ENCODE measurements around the gene RCOR1.
"Not testable (repeated sequence)": the region's sequence is repeated elsewhere in the genome, so short reads cannot be mapped to it uniquely, and the experiment has no call there.

Gene RCOR1

DNA sequence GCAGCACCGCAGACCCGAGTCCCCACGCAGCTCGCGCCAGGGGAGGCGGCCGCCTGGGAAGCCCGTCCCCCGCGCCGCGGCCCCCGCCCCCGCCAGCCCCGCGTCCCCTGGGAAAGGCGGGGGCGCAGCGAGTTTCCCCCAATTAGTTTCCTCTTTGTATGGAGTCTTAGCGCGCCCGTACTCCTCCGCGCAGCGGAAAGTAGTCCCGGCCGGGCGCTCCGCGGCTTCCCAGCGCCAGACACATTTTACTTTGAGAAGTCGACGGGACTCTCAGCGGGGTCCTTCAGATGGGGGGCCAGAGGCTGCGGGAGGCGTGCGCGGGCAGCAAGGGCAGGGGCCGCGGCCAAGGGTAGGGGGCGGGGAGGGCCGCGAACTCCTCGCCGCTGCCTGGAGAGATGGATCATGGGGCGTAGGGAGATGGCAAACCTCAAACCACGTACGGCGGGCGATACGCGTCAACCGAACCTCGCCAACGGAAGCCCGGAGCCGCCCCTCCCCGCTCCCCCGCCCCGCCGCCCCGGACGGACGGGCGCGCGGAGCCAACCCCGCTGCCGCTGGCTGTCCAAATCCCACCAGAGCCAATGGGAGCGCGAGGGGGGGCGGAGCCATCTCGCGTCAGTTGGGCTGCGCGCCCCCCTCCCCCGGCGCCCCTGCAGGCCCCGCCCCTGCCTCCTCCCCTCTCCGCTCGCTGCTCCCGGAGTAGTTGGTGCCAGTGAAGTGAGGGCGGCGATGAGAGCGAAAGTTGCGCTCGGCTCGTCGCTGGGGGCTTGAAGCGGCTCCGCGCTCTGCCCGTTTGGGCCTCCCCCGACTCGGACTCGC lies at the start of gene RCOR1:
RCOR1 (plus strand) TSS at position 706 of the 819 bp plus-strand sequence. CDS start 238 bp downstream, outside the sequence.
- peak; percentile 96 to 99 for DNase-seq

DNA sequence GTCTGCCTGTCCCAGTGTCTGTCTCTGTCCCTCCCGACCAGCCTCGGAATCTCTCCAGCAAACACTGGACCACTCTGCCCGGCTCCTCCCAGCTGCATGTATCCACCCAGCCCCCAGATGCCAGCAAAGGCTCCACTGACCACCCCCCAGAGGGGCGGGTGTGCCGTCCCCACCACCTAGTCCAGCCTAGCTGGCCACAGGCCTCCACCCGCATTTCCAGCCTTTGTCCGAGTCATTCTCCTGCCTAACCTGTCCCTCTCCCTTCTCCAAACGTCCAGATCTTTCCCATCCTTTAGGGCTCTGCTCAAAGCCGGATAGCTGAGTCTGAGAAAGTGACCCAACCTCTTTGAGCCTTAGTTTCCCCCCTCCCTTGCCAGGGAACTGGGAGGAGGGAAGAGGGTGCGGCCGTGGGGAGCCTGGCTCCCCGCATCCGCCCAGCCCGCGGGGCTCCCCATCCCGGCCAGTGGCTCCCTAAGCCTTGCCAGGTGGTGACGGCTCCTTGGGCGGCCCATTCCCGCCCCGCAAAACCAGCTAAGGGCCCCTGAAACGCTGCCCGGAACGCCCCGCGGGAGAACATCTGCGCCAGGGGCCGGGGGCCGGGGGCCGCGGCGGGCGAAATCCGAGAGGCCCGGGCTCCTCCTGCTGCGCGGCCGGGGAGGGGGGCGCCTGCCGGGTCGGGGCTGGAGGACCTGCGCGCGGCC lies 48.3 kb upstream of the RCOR1 start:
- no peak for DNase-seq

DNA sequence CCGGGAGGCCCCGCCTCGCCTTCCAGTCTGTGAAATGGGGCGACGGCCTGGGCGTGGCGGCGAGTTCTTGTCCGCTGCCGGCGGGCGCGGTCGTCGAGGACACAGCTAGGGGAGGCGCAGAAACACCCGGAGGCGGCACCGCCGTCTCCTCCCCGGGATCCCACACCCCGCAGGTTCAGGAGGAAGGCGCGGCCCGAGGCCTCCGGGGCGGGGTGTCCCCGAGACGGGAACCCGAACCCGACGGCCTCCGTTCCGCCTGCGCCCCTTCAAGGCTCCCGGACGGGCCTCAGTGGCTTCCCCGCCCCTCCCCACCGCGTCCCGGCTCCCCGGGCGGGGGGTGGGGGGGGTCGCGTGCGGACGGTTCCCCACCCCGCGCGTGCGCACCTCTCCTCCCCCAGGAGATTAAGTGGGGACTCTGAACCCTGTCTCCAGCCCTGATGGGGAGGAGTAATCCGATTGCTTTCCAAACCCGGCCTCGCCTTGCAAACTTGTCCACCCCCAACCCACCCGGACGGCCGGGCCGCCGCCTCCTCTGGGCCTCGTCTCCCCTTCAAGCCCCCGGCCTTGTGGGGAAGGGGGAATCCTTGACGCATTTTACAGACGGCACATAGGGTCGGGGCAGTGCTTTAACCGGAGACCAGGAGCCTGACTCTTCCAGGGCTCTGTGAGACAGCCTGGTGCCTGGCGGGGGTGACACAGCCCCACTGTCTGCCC lies 47.5 kb upstream of the RCOR1 start:
- no peak for DNase-seq

DNA sequence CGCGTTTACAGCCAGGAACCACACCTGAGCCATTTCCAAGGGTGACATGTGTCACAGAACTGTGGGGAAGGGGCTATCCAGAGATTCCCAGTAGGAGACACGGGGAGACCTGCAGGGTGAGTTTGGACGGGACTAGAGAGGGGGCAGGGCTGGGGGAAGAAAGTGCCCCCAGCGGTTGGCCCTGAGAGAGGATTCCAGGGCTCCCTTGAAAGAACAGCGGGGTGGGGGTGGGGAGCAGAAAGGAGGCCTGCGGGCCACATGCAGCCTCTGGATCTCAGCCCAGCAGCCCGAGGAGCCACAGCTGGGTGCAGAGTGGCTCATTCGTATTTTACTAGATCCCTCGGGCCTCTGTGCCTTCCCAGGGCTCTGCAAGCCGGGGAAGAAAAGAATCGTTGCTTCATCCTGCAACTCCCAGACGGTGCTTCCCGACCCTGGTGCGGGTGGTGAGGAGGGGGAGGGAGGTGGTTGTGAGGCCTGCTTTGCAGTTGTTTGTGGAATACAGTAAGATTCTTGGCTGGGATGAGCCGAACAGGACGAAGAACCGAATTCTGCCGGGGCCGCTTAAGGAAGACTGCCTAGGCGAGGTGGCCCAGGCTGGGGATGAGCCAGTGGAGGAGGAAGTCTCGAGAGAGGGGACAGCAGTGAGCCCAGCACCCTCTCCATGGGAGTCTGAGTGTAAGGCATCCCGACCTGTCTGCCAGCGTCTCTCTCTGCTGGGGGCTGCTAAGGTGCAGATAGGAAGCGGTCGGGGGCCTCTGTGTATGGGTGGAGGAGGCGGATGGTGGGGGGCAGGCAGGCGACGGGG lies 46.8 kb upstream of the RCOR1 start:
- DNase-seq = no peak

DNA sequence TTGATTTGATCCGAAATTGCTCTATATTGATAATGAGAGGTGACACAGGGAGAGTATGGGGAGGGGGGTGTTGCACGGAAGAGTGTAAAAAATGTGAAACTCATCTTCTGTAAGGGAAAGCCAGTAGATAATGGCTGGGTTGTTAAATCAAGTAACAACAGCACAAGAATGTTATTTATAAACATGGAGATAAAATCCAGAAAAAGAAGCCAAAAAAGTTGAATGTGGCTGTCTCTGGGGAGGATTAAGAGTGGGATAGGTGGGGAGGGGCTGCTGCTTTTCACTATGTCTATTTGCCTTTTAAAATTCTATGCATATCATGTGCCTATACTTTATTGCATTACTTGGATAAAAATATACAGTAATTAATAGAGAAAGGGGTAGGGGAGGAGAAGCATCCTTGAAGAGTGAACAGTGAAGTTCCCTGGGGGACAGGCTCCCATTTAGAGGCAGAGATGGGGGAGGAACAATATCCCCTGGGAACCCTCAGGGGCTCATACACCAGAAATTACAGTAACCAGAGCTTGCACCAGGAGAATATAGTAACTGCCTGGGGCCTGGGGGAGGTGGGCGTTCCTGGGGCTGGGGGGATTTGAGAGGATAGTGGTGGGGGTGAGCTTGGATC lies 43.7 kb upstream of the RCOR1 start:
- no peak for DNase-seq

DNA sequence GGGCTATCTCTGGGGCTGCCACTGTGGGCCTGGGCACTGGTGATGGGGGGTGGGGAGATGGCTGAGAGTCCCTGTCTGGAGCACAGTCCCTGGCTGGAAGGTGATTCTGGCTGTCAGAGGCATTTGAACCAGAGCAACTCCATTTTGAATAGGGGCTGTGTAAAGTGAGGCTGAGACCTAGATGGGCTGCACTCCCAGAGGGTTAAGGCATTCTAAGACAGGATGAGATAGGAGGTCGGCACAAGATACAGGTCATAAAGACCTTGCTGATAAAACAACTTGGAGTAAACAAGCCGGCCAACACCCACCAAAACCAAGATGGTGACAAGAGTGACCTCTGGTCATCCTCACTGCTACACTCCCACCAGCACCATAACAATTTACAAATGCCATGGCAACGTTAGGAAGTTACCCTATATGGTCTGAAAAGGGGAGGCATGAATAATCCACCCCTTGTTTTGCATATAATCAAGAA lies 41.5 kb upstream of the RCOR1 start:
- DNase-seq = not testable (repeated sequence)

DNA sequence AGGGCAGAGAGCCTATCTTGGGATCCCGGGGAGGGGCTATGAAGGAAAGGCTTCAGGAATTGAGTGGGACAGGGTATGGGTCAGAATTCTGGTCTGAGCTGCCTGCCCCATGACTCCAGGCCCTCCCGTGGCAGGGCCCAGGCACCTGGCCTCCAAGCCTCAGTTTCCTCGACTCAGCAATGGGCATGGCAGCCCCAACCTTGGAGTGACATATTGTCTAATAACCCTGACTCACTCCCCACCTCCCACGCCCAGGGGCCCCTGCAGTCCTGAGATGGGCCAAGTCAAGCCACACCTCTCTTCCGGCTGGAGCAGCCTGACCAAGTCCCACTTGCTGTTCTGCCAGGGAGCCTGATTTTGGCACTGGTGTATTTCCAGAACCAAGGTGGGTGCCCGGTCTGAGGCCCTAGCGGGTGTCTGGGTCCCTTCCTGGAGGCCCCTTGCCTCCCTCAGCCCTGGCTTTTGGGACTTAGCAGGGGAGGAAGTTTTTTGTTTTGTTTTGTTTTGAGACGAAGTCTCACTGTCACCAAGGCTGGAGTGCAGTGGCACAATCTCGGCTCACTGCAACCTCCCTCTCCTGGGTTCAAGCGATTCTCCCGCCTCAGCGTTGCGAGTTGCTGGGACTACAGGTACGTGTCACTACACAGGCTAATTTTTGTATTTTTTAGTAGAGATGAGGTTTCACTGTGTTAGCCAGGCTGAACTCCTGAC lies 40.3 kb upstream of the RCOR1 start:
- DNase-seq = no peak

DNA sequence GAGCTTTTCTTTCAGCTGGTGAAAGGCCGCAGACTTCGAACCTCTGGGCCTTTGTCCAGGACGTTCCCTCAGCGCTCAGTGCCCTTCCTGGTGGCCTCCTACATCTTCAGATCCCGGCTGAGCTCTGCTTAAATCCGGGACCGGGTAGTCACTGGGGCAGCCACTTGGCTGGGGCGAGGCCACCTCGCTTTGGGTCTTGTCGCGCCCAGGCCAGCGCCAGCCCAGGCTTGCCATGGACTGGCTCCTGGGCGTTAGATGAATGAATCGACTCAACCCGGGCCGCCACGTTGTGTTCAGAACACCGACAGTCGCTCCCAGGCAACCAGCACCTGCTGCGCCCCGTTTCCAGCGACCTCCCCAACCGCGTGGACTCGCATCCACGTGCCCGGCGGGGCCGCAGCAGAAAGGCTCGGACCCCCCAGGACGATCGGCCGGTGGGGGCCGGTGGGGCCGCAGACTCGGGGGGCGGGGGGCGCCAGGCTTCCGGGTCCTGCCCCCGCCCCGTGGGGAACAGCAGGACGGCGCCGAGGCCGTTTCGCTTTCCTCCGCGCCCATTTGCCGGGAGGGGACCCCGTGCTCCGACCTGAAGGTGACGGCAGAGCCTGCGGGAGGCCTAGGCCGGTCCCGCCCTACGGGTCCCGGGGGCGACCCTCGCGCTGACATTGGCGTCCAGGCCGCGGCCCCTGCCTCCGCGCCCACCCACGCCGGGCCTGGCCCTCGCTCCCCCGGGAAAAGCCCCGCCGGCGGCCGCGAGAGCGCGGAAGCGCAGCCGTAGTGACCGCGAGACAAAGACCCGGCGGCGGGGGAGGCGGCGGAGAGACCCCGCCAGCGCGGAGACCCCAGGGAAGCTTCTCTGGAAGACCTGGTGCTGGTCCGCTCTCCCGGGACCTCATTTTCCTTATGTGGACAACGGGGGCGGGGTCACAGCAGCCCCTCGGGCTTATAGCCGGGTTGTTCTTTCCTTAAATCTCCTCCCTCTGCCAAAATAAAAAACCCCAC lies 37.3 kb upstream of the RCOR1 start:
- DNase-seq = no peak

DNA sequence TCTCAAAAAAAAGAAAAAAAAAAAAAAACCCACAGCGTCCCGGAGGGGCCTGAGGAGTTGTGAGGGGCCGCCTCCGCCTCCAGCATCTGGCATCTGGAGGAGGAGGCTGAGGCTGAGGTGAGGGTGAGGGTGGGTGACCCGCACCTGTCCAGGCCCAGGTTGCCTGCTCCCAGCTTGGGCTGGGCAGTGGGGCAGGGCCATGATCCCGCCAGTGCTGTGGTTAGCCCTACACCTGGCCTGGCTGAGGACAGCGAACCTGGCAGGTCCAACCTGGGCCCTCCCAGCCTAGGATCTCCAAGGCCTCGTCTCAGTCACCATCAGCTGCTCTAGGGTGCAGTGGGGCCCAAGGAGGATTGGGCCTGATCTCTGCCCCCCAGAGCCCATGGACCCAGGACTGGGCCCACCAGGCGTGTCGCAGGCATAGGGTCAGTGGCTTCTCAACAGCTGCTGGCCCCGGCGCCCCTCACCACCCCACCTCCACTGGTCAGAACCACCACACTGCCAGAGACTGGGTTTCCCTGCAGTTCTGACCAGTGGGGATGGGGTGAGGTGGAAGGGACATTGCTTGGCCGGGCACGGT lies 36.3 kb upstream of the RCOR1 start:
- no peak for DNase-seq

DNA sequence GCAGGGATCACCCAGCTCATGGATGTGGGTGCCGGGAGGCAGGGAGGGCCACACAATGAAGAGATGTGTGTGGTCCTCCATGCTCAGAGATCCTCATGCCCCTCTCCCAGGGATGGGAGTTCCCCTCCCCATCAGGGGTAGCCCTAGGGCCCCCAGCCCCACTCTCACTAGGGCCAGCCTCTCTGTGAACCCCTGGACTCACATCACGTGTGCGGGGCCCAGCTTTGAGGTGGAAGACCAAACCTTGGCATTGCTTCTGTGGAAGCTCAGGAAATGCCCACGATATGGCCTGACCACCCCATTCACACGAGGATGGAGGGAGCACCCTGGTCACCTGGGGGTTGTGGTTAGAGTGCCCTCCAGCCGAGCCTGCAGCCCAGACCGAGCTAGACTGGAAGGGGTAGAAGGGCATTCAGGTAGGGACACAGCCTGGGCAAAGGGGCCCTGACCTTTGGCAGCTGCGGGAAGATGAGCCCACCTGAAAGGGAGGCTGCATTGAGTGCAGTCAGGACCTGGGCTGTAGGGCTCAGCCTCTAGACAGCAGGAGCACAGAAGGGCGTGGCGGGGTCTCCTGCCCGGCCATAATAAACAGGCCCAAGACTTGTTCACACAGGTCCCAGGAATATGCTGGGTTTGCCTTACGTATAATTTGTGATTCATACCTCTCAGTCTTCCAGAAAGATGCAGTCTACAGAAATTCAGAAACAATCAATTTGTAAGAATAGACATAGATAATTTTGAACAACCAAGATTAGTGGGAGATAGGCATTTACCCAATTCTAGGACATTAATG lies 34.8 kb upstream of the RCOR1 start:
- no peak for DNase-seq

DNA sequence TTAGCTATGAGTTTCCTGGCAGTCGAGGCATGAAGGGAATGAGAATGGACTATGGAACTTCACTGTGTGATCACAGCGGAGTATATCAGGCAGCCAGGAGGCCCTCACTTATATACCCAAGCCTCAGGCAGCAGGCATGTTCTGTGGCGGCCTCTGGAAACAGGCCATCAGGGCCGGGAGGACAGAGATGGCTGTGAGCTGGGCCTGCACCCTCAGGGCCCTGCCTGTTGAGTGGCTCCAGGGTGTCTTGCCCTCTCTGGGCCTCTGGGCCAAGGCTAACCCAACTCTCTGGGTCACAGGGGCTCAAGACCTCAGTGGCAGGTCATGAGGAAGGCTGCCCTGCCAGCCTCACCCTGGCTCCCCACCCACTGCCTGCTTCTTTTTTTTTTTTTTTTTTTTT lies 33.9 kb upstream of the RCOR1 start:
- no peak for DNase-seq

DNA sequence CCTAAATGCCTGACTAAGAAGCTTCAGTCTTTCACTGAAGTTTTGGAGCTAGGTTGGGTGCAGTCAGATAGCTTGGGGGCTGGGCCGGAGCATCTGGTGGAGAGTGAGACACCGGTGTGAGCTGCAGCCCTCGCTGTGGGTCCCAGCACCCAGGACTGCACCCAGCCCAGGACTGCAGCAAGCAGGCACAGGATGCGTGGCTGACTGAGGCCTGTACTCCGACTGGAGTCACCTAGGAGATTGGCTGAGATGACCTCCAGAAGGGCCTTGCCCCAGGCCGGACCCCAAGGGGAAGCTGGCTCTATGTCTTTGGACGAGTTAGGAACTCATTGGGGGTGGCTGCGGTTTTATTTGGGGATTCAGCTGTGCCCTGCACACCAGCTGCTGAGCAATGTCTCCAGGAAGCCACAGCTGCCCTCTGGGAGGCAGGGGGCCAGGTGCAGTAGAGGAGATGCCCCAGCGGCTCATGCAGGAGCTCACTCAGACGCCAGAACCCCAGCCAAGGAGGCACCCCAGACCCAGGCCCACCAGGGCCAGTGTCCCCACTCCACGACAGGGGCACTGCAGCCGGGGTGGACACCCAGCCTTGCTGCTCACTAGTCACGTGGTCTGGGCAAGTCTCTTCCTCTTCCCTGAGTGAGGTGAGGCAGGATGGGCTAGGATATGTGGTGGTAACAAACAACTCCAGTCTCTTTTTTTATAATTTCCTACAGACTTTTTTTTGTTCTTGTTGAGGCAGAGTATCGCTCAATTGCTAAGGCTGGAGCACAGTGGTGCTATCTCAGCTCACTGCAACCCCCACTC lies 31.8 kb upstream of the RCOR1 start:
- no peak for DNase-seq

DNA sequence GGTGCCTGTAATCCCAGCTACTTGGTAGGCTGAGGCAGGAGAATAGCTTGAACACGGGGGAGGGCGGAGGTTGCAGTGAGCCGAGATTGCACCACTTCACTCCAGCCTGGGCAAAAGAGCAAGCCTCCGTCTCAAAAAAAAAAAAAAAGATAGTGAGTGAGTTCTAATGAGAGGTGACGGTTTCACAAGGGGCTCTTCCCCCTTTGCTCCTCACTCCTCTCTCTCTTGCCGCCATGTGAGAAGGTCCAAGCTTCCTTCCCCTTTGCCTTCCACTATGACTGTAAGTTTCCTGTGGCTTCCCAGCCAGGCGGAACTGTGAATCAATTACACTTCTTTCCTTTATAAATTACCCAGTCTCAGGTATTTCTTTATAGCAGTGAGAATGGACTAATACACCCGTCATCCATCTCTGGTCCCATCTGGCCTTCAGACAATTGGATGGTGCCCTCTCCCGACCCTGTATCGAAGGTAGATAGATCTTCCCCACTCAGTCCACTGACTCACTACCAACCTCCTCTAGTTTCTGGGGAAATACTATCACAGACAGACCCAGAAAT lies 27.0 kb upstream of the RCOR1 start:
- no peak for DNase-seq

DNA sequence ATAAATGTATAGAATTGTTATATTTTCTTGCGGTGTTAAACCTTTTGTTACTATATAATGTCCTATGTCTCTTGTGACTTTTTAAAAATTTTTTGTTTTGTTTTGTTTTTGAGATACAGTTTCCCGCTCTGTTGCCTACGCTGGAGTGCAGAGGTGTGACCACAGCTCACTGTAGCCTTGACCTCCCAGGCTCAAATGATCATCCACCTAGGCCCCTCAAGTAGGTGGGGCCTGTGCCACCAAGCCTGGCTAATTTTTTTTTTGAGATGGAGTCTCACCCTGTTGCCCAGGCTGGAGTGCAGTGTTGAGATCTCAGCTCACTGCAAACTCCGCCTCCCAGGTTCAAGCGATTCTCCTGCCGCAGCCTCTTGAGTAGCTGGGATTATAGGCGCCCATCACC lies 26.5 kb upstream of the RCOR1 start:
- DNase-seq = no peak

DNA sequence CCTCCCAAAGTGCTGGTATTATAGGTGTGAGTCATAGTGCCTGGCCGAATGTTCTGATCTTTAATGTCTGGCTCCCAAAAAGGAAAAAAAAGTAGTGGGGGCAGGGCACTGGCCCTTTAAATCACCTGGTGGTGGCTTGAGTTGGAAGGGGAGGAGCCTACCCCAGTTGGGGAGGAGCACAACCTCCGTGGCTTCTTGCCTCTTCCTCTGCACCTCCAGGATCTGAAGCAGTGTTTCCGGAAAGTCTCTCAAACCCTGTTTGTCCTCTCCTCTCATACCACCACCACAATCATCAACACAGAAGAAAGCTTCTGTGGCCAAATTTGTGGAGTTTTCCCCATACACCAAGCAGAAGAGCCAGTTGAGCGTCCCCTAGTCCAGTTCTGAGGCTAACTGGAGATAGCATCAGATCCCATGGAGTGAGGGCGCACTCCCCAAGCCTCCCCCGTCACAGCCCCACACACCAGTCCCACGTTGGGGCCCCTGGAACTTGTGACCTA lies 24.3 kb upstream of the RCOR1 start:
- DNase-seq = no peak

DNA sequence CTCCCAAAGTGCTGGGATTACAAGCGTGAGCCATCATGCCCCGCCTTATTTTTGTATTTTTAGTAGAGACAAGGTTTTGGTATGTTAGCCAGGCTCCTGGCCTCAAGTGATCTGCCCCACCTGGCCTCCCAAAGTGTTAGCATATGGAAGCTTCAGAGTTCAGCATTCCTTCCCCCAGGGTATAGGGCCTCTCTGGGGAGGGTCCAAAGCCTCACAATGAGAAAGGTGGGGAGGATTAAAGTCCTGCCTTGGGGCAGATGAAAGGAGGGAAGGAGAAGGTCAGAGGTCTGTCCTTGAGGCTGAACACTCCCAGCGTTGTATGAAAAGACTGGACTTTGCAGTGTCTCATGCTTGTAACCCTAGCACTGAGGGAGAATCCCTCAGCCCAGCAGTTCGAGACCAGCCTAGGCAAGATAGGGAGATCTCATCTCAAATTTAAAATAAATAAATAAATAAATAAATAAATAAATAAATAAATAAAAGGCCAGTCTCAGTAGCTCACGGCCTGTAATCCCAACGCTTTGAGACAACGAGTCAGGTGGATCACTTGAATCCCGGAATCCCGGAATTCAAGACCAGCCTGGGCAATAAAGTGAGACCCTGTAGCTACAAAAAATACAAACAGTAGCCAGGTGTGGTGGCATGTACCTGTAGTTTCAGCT lies 22.0 kb upstream of the RCOR1 start:
- no peak for DNase-seq

DNA sequence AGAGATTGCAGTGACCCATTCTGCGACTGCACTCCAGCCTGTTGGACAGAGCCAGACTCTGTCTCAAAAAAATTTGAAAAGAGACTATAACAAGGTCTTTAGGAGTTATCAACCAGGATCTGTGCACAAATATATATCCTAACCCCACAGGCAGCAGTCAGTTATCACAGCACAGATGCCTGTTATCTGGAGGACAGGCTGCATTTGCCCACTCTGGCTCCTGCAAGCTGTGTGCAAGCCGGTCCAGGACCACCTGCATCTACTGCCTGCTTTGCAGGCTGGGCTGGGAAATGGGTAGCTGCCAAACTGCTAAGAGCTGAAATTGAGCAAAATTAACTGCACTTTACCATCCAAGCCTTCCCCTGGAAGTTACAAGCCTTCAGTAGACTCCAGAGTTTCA lies 21.4 kb upstream of the RCOR1 start:
- DNase-seq = no peak
